Stimulated activated CD8-positive, alpha-beta memory T cell treated with anti-CD3 and anti-CD28 coated beads, Interleukin-15, amount 100 ng/mL, for 1 hour (primary cell): Measurements from ENCODE around the gene WWOX.
A peak's percentile ranks its signal among the peaks of the same experiment; 100 is the strongest.
"Not testable (repeated sequence)": the region's sequence is repeated elsewhere in the genome, so short reads cannot be mapped to it uniquely, and the experiment has no call there.

ENCODE experiments used
- DNase-seq: peaks from one replicate; pipeline ENCODE4 v3.0.0-alpha.2; 2020; ENCODE audit warnings: low read depth

The WWOX gene

DNA sequence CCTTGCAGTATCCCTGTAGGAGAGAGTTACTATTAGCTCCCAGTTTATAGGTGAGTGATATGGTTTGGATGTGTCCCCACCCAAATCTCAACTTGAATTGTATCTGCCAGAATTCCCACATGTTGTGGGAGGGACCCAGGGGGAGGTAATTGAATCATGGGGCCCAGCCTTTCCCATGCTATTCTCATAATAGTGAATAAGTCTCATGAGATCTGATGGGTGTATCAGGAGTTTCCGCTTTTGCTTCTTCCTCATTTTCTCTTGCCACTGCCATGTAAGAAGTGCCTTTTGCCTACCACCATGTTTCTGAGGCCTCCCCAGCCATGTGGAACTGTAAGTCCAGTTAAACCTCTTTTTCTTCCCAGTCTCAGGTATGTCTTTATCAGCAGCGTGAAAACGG is 592.3 kb downstream of the WWOX start:
- DNase-seq: not testable (repeated sequence)

- no peak for DNase-seq
Observed at GRCh38 chr16:78693496-78693895, 594.0 kb downstream of the WWOX start.

DNA sequence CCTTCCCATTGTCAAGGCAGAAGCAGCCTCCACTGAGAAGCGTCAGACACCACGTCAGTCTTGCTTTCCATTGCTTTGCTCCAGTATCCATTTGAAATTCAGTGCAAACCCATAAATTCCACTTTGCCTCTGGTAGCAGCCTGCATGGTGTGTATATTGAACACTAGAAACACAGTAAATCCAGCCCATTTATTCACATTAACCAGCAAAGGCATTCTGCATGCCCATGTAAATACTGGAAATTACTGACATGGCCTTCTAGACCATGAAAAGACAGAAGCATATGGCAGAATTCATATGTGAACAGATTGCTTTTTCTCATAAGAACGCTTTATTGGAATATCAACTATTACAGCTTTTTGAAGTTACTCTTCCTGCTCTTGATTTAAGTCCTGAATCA is 595.0 kb downstream of the WWOX start:
- no peak for DNase-seq

DNA sequence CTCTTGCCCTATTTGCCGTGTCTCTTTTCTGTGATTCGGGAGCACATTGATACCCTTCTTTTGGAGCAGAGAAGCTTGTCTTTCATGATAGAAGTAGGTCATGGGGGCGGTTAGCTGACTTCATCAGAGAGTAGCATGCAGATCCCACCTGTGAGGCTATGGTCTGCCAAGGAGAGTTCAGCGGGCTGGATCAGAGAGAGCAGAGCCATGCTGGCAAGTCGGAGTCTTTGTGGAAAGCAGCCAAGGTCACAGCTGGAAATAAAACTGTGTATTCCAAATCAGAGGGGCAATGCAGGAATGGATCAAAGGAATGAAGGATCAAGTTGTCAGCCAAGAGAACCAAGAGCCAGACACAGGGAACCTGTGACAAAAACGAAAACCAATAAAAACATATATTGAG is 595.9 kb downstream of the WWOX start:
- DNase-seq: no peak

GRCh38 chr16:78696797-78697196 is 597.3 kb downstream of the WWOX start:
- DNase-seq: no peak

DNA sequence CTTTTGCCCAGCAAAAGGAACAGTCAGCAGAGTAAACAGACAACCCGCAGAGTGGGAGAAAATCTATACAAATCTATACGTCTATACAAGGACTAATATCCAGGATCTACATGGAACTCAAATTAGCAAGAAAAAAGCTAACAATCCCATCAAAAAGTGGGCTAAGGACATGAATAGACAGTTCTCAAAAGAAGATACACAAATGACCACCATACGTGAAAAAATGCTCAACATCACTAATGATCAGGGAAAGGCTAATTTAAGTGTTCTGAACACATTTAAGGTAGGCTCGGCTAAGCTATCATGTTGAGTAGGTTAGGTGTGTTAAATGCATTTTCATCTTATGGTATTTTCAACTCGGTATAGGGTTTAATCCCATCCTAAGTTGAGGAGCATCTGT is 598.0 kb downstream of the WWOX start:
- no peak for DNase-seq

DNA sequence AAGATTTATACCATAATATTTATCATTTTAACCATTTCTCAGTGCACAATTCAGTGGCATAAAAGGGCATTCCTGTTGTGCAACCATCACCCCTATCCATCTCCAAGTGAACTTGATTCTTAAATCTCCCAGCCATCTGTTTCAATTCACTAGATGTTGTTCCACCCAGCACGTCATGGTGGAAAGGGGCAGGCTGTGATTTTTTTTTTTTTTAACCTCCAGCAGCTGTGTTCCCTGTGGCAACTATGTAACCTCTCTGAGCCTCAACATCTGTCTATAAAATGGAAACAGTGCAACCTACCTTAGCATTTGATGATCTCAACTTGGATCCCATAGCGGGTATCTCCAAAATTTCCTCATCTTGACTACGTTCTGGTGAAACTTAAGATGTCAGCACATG is 604.5 kb downstream of the WWOX start:
- no peak for DNase-seq

DNA sequence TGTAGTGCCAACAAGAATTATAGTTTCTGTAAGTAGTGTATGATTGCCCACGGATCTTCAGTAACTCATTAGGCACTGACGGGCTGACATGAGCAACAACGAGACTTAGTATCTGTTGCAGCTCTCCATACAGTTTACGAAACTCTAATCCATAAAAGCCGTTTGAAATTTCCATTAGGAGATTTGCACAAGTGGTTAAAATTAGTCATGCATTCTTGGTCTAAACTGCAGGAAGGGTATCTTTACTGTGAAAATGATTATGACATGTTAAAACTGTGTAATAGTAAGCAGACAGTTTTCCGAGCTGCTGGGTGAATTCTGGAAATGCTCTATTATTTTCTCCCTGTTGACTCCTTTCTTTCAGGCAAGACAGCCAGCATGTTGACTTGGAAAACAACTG is 605.0 kb downstream of the WWOX start:
- no peak for DNase-seq

GRCh38 chr16:78705694-78706093 is 606.2 kb downstream of the WWOX start:
- no peak for DNase-seq

GRCh38 chr16:78706637-78707036 is 607.2 kb downstream of the WWOX start:
- no peak for DNase-seq

GRCh38 chr16:78709137-78709884 is 609.9 kb downstream of the WWOX start:
- DNase-seq: no peak

GRCh38 chr16:78715106-78715505 is 615.7 kb downstream of the WWOX start:
- DNase-seq: no peak

GRCh38 chr16:78715673-78716072 is 616.2 kb downstream of the WWOX start:
- no peak for DNase-seq

DNA sequence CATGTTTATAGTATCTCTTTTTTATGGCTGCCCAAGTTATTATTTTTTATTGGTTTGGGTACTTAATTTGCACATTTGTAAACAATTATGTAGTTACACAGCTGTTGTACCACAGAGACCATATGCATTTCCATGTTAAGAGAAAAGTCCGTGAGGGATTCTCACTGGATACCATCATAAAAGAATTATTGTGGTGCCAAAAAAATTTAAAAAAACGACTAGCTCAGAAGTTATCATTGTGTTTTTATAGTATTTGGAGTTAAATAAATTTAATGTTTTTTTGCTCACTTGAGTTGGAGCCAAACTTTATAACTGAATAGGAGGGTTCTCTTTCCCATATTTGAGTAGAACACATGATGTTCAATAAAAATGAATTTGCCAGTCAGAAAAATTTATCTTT is 618.7 kb downstream of the WWOX start:
- DNase-seq: no peak

- no peak for DNase-seq
Observed at GRCh38 chr16:78720416-78720815, 621.0 kb downstream of the WWOX start.

DNA sequence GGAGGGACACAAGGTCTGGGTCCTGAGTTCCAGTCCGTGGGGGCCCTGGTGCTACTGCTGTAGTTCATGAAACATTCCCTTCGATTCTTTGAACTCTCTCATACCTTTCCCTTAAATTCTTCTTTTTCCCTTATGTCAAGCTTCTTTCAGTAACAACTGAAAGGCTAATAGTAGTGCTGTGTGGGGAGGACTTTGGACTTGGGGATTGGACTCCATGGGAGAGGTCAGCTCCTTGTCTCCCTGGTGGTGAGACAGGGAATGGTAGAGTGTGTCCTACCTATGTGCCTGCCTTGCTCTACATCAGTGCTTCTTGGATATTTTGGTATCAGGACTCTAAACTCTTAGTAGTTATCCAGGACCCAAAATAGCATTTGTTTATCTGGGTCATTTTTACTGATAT is 628.1 kb downstream of the WWOX start:
- no peak for DNase-seq

DNA sequence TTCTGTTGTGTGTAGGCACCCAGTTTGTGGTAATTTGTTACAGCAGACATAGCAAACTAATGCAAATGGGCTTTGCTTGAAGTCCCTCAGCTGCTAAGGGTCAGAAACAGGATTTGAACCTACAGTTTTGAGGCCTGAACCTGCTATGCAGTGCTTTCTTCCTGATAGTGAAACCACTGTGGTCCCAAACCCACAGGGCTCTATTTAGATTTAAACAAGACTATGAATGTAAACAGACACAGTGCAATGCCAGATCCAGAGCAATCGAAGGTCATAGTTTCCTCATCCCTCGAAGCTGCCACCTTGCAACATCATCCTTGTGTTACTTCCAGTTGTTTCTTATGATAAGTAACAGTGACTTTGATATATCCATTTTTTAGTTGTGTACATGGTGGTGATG is 630.2 kb downstream of the WWOX start:
- no peak for DNase-seq

GRCh38 chr16:78731785-78732184 is 632.3 kb downstream of the WWOX start:
- no peak for DNase-seq

GRCh38 chr16:78732696-78733095 is 633.2 kb downstream of the WWOX start:
- no peak for DNase-seq

DNA sequence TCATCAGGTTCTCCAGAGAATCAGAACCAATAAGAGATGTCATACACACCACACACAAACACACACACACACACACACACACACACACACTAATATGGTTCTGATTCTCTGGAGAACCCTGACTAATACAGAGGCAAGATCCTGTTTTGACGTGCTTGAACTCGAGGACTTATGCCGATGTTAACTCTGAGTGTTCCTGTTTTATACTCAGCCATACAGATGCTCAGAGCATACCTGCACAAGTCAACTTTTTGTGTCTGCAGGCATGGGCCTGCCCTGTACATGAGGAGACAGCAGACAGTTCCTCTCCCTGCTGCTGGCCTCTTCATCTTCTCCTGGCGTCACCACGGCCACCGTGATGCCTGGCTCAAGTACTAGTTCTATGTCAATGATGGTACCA is 635.9 kb downstream of the WWOX start:
- no peak for DNase-seq

- DNase-seq: no peak
Observed at GRCh38 chr16:78737630-78738029, 638.2 kb downstream of the WWOX start.

- no peak for DNase-seq
Observed at GRCh38 chr16:78738557-78738956, 639.1 kb downstream of the WWOX start.

- no peak for DNase-seq
Observed at GRCh38 chr16:78740269-78740668, 640.8 kb downstream of the WWOX start.

GRCh38 chr16:78742501-78743283 is 643.2 kb downstream of the WWOX start:
- peak; percentile 41 for DNase-seq
